SHP77 treated with DMSO at 0.1 percent for 48 hours (cell line): Measurements from ENCODE around the gene POLR2I.
A peak's percentile ranks its signal among the peaks of the same experiment; 100 is the strongest.
"Not testable (repeated sequence)": the region's sequence is repeated elsewhere in the genome, so short reads cannot be mapped to it uniquely, and the experiment has no call there.

Experiments
- DNase-seq: peaks from one replicate; lab custom pipeline; 2025; lab: John Stamatoyannopoulos, UW

The POLR2I gene

GRCh38 chr19:36114721-36115452 lies at the start of gene POLR2I:
Gene POLR2I, minus strand, starts transcription at chr19:36114875. Its CDS starts 19 bp downstream, at chr19:36114856.
- DNase-seq, result peak; percentile 99

GRCh38 chr19:36163813-36164212 lies 49.1 kb upstream of the POLR2I start:
- DNase-seq, result no peak

DNA sequence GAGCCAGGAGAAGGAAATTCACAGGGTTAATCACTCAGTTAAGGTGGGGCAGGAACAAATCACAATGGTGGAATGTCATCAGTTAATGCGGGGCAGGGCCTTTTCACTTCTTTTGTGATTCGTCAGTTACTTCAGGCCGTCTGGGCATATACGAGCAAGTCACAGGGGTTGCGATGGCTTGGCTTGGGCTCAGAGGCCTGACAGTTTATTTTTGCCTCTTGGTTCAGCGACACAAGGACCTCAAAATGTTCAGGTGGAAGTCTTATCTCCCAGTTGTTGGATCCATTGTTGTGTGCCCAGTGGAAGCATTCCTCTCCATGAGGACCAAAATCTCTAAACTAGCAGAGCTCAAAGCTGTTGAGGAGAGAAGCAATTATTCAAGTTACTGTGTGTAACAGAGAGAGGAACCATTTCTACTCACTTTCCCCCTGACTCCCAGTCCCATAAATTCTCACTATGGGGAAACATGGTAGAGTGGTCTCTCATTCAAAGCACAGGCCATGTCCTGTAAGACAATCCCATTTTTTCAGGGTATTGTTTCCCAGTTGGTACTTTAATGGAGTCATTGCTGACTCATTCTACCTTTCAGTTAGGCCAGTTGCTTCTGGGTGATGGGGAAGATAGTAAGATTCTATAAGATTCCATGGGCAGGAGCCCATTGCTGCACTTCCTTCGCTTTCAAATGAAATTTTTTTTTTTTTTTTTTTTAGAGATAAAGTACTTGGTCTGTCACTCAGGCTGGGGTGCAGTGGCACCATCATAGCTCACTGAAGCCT lies 46.3 kb upstream of the POLR2I start:
- DNase-seq, result no peak

DNA sequence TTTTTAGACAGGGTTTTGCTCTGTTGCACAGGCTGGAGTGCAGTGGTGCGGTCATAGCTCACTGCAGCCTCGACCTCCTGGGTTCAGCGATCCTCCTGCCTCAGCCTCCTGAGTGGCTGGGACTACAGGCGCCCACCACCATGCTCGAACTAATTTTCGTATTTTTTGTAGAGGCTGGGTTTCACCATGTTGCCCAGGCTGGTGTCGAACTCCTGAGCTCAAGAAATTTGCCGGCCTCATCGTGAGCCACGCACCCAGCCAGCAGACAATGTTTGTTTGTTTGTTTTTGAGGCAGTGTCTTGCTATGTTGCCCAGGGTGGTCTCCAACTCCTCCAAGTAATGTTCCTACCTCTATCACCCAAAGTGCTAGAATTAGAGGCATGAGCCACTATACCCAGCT lies 38.5 kb upstream of the POLR2I start:
- no peak for DNase-seq

DNA sequence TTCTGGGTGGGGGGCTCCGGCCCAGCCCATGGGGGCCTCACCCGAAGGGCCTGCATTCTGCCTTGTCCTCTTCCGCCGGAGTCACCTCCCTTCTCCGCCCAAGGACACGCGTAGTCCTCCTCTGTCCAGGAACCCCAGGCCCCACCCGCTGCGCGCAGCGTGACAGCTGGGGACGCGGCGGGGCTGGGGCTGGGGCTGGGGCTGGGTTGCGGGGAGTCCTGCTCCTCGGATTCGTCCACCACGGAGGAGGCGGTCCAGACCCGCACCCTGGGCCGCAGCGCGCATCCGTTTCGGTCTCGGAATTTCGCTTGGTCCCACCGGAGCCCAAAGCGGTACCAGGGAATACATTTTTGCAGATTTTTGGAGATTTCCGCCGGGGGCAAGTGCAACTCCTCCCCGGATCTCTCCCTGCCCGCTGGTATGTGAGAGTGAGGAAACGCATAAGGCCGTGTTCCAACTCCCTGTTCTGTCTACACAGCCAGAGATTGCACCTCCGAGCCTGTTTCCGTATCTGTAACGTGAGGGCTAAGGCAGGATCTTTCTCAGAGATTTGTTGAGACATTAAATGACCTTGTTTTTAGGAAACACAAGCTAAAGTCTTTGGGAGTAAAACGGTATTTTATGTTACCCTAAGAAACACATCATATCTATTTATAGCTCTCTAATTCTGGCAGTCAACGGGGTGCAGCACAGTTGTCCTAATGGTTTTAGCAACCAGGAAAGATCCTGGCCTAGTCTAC lies 37.8 kb upstream of the POLR2I start, which contains the start of gene COX7A1:
Gene COX7A1, minus strand, starts transcription at position 96 of the 740 bp plus-strand sequence. Its CDS starts 40 bp downstream, at position 56.
- no peak for DNase-seq

DNA sequence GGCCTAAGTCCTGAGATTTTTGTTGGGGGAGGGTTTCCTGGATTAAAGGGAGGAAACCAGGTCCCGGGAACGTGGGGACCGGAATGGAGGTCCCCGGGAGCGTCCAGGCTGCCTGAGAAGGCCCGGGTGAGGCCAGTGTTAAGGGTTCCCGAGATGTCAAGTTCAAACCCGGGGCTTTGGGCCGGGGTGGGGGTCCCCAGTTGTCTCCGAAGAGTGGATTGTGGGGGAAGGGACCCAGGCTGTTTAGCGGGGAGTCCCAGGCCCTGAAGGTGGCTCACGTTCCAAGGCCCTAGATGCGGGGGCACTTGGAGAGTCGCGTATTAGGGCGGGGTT lies 37.3 kb upstream of the POLR2I start:
- DNase-seq, result no peak

DNA sequence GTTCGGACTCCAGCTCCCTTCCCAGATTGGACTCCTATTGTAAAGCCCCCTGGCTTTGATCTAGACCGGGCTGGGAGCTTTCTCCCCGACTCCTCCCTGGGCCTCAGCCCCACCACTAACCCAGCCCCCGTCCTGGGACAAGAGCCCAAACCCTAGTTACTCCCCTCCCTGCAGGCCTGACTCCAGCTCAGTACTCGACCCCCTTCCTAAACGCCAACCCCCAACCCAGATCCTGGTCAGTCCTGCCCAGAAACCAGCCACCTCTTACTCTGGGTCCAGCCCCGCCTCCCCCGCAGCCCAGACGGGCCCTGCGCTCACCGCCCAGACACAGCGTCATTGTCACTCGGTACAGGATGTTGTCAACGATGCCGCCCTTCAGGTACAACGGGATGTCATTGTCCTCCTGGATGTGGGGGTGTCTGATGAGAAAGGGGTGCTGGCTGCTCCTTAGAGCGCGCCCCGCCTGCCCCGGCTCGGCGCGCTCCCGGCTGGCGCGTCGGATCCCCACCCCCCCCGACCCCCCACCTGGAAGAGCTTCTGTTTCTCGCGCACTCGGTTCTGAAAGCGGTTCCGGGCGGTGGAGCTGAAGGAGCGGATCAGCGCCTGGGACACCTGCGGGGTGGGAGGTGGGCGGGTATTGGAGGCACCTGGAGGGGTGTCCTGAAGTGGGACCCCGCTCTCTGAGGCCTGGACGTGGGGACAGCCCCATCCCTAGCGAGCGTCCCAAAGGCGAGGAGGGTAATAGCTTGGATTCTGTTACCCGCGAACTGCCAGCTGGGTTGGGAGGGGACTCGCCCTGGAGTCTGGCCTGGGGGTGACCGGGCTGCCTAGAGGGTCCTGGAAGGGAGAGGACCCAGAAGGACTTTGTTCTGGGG lies 36.7 kb upstream of the POLR2I start:
- DNase-seq, result no peak

DNA sequence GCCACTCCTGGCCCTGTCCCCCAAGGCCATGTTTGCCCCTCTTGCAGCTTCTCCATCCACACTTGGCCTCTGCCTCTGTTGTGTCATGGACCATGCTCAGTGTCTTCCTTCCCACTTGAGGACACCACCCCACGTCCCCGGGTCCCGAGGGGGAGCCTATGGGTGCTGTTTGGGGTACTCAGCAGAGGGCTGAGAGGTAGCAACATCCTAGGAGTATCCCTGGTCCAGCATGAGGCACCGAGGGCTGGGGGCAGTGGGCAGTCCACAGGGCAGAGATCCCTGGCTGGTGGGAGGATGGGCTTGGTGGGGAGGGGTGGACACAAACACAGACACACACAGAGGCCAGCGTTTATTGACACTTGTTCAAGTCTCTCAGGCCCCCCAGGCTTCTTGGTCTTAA lies 35.9 kb upstream of the POLR2I start:
- DNase-seq, result no peak

- DNase-seq, result no peak
Measured at GRCh38 chr19:36149673-36150406, 35.2 kb upstream of the POLR2I start.

DNA sequence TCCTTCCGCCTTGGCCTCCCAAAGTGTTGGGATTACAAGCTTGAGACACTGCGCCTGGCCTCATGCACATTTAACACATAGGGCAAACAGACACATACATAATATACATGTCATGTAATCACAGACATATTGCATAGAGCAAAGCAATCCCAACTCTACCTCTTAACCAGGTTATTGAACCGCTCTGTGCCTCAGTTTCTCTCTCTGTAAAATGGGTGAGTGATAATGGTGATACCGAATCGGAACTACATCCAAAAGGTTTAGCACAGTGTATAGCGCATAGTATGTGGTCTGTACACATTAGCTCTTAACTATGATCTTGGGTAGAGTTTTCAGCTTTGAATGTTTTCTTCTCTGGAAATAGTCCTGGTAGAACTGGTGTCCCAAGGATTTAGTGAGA lies 29.9 kb upstream of the POLR2I start:
- no peak for DNase-seq

- DNase-seq, result no peak
Measured at GRCh38 chr19:36142496-36142895, 27.8 kb upstream of the POLR2I start.

- no peak for DNase-seq
Measured at GRCh38 chr19:36142046-36142445, 27.4 kb upstream of the POLR2I start.

DNA sequence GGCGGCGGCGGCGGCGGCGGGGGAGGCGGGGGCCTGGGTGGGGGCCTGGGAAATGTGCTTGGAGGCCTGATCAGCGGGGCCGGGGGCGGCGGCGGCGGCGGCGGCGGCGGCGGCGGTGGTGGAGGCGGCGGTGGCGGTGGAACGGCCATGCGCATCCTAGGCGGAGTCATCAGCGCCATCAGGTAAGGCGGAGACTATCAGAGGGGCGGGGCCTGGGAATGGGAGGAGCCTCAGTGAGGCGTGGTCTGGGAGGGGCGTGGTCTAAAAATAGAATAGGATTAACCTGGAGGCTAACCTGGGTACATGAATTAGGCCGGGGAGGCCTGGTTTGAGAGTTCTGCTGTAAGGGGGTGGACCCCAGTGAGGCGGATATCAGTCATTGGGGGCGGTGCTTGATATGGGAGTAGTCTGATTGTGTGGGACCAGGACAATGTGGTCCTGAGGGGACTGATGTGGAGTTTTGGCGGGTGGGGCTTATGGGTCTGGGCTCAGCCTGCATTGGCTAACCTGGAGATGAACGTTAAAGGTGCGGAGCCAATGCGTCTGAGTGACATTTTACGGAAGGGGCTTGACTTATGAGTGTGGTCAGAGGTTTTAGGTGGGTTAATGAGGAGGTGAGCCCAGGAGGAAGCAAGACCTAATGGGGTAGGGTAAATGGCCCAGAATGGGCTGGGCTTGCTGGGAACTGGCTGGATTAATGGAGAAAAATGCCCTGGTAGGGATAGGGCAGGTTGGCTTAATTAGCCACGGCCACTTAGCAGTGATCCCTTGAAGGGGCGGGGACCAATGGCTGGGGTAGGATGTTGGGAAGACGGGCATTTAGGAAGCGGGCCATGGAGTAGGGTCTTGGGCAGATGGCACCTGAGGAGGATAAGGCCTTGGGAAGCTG lies 26.6 kb upstream of the POLR2I start:
- peak; percentile 52 for DNase-seq

DNA sequence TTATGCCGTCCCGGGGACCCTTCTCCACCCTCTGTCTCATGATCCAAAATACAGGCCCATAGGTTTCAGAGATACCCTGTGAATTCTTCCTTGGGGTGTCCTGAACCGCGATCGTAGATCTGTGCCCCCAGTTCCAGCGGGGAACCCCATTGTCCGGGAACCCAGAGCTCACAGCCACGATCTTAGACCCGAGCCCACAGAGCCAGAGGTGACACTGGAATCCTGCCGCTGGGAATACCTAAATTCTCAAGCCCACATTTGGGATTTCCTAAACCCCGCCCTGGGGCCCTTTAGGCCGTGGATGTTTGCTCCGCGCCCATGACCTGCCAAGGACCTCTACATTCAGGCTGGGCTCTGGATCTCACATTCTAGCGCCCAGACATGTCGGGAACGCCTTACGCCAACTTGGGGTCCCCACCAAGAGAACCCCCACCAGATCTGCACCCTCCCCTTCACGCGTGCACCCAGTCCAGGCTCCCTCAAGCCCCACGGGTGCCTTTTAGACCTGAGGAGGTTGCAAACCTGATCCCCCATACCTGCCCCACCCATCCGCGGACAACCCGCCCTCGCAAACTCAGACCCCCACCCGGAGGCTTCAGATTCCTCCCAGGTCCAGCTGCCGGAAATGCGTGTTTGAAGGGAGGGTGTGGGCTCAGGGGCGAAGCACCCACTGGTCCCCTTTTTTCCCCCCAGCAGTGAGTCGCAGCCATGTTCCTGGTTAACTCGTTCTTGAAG lies 25.8 kb upstream of the POLR2I start:
- DNase-seq, result peak; percentile 70

- peak; percentile 86 for DNase-seq
Measured at GRCh38 chr19:36139473-36140303, 25.0 kb upstream of the POLR2I start, which contains the start of gene CAPNS1. Gene CAPNS1, plus strand, starts transcription at chr19:36140066. Its CDS starts 946 bp downstream, at chr19:36141012.

GRCh38 chr19:36139120-36139472 lies 24.4 kb upstream of the POLR2I start:
- DNase-seq, result no peak

DNA sequence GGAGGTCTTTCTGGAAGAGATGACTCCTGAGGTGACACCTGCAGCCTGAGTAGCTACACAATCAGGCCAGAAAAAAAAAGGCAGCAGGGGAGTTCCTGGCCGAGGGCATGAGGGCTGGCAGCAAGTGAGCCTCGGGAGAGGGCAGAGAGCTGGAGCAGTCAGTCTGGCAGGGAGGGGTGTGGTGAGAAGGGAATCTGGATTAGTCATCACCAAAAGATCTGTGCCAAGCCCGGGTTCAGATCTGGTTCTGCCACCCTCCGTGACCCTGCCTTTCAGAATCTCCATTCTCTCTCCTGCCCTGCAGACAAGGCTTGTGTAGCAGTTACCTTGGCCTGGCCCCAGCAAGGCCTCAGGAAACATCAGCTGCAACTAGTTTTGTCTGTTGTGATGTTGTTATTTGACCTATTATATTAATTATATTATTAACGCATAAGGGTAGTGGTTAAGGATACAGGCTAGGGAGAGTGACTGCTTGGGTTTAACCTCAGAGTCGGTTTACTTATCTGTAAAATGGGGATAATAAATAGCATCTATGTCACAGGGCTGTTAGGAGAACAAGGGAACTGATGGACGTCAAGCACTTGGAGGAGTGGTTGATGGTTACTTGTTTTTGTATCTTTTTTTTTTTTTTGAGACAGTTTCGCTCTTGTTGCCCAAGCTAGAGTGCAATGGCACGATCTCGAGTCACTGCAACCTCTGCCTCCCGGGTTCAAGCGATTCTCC lies 22.4 kb upstream of the POLR2I start:
- no peak for DNase-seq

GRCh38 chr19:36134867-36135266 lies 20.2 kb upstream of the POLR2I start:
- DNase-seq, result not testable (repeated sequence)
